SK-N-MC (cell line): Measurements from ENCODE around the gene UPF1.

ENCODE experiments used
- EZH2 ChIP-seq: fragments of 200-600 bp; sonication (generic); IDR thresholded peaks from one replicate; pipeline ENCODE4 v1.6.1; 2017; ENCODE audit warnings: antibody characterized with exemption
- POLR2AphosphoS5 ChIP-seq: IDR thresholded peaks from 2 replicates; pipeline ENCODE4 v1.6.1; 2012; ENCODE audit warnings: mild to moderate bottlenecking, low read depth, low read length, borderline replicate concordance

- TF ChIP-seq POLR2AphosphoS5, result no peak
- TF ChIP-seq EZH2, result no peak
These were observed 16.1 kb upstream of the UPF1 start for GRCh38 chr19:18815673-18816072.
